Activated naive CD4-positive, alpha-beta T cell treated with anti-CD3 and anti-CD28 coated beads for 36 hours (primary cell): ENCODE data around the gene BORCS5. TPM values are rescaled to one million over a fixed set of nuclear protein-coding genes. Genes with fewer than 3 reads are reported as not detected.
"Not testable (repeated sequence)": the region's sequence is repeated elsewhere in the genome, so short reads cannot be mapped to it uniquely, and the experiment has no call there.

Experiments used
- CTCF ChIA-PET: fragments of 350-600 bp; sonication (Branson Sonifier 250); formaldehyde crosslinking; loops from one replicate; lab custom pipeline; 2021; ENCODE audit warnings: antibody characterized with exemption; lab: Charles Lee
- DNase-seq: peaks from one replicate; pipeline ENCODE4 v3.0.0-alpha.2; 2020
- H3K27ac Mint-ChIP-seq: one replicate; pipeline ENCODE4 v1.8.0; 2021; ENCODE audit warnings: mild to moderate bottlenecking, mixed read lengths
- H3K27me3 Mint-ChIP-seq: one replicate; pipeline ENCODE4 v1.8.0; 2021; ENCODE audit warnings: low read depth, mixed read lengths
- H3K36me3 Mint-ChIP-seq: one replicate; pipeline ENCODE4 v1.8.0; 2021; ENCODE audit warnings: low read depth, mixed read lengths
- H3K4me1 Mint-ChIP-seq: one replicate; pipeline ENCODE4 v1.8.0; 2021; ENCODE audit warnings: low read depth, mixed read lengths
- H3K4me3 Mint-ChIP-seq: one replicate; pipeline ENCODE4 v1.8.0; 2021; ENCODE audit warnings: mild to moderate bottlenecking, moderate library complexity, mixed read lengths
- H3K9me3 Mint-ChIP-seq: one replicate; pipeline ENCODE4 v1.8.0; 2021; ENCODE audit warnings: mixed read lengths
- intact Hi-C: fragments of 100-400 bp; cut with micrococcal nuclease; formaldehyde crosslinking; loops from one replicate; pipeline ENCODE4 v1.15.1; 2023
- total RNA-seq, 2 experiments: library from RNA; stranded (reverse); gene quantifications; one replicate each; pipeline ENCODE4 v1.2.3, GENCODE V29; 2021

Gene BORCS5
- total RNA-seq, 2 experiments from 2014 or later = 31.2 to 35.6 TPM

DNA sequence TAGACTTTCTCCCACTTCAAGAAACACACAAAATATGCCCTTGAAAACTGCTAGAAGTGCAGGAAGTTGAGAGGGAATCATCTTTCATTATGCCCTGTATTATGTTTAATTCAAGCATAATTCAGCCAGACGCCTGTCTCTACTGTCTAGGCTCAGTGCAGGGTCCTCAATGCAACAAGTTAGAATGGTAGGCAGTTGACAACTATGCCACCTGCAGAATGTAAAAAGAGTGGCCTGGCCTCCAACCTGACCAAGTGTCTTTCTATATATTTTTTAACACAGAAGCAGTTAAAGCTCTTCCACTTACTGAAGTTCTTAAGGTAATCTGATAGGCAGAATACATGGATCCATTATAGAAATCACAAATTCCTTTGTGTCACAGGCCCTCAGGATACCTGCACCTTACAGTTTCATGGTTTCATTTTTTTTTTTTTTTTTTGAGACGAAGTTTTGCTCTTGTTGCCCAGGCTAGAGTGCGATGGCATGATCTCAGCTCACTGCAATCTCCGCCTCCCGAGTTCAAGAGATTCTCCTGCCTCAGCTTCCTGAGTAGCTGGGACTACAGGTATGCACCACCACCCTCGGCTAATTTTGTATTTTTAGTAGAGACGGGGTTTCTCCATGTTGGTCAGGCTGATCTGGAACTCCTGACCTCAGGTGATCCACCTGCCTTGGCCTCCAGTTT lies 145.4 kb downstream of the BORCS5 start:
- CTCF ChIA-PET = interaction anchor here (0.7 kb wide), 1 partner anchor 212 kb away, joined by 3 read pairs; no protein-coding TSS in a partner anchor
- H3K4me3 Mint-ChIP-seq, H3K36me3 Mint-ChIP-seq, DNase-seq, intact Hi-C loops, H3K9me3 Mint-ChIP-seq, H3K27me3 Mint-ChIP-seq: not testable (repeated sequence)
- H3K27ac Mint-ChIP-seq = peak overlapping the region; percentile 93
- peaks cover 58% of the 10 kb centered on the region for H3K4me1 Mint-ChIP-seq

DNA sequence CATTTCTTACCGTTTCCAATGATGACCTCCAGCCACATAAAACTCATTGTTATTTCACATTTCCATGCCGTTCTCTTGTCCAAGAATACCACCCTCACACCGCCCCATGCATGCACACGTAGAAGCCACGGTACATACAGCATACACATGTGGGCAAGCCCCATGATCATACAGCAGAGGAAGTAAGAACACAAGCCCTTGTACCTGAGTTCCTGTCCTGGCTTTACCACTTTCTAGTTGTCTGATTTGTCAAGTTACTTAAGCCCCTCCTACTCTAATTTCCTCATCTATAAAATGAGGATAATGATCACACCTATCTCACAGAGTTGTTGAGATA lies 145.9 kb downstream of the BORCS5 start:
- Mint-ChIP-seq H3K36me3 (peaks cover 7% of the 10 kb centered on the region), H3K9me3 (no peaks in the 10 kb centered on the region), H3K27me3 (no peaks in the 10 kb centered on the region), H3K4me1 (peaks cover 60% of the 10 kb centered on the region), H3K27ac (peak overlapping the region; percentile 93), H3K4me3 (no peak overlapping the region)
- DNase-seq = no peak
- intact Hi-C loops = loop anchor here (1.0 kb wide), 2 partner anchors 20 to 126 kb away; no protein-coding TSS in a partner anchor
- CTCF ChIA-PET = interaction anchor here (1.0 to 1.8 kb wide), 3 partner anchors 20 to 126 kb away, joined by 5 read pairs; no protein-coding TSS in a partner anchor

DNA sequence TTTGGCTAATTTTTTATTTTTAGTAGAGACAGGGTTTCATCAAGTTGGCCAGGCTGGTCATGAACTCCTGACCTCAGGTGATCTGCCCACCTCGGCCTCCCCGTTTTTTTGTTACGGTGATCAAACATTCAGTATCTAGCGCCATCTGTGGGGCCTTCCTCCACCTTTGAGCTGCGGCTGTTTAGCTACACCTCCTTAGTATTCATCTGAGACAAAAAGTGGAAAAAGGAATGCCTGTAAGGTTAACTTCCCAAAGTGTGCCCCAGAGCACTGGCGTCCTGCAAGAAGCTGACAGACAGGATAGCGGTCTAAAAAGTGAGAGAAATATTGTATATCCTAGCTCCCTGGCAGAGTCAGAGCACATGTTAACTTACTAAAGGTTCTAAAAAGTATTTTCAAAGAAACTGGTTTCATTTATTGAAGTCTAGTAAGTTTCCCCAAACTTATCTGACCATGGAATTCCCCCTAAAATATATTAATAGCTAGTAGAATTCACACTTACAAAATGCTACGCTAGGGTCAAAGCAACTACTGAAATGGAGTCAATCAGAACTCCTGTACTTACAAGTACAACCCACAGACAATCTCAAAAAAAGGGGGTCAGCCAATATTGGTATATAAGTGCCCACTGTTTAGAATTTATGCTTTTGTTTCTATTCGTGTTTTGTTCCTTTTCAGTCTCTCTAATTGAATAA lies 146.7 kb downstream of the BORCS5 start:
- intact Hi-C loops = loop anchor here (1.0 to 2.0 kb wide), 3 partner anchors 21 to 127 kb away; no protein-coding TSS in a partner anchor
- no peak overlapping the region for H3K4me3 Mint-ChIP-seq
- H3K27ac Mint-ChIP-seq = peak overlapping the region; percentile 93
- peaks cover 7% of the 10 kb centered on the region for H3K36me3 Mint-ChIP-seq
- peaks cover 68% of the 10 kb centered on the region for H3K4me1 Mint-ChIP-seq
- no peaks in the 10 kb centered on the region for H3K27me3 Mint-ChIP-seq
- CTCF ChIA-PET = interaction anchor here (0.7 to 1.8 kb wide), 13 partner anchors 10 to 234 kb away, joined by 3 to 5 read pairs (median 4); partner anchors contain the start of gene DUSP16
- no peaks in the 10 kb centered on the region for H3K9me3 Mint-ChIP-seq
- peak; percentile 41 for DNase-seq

DNA sequence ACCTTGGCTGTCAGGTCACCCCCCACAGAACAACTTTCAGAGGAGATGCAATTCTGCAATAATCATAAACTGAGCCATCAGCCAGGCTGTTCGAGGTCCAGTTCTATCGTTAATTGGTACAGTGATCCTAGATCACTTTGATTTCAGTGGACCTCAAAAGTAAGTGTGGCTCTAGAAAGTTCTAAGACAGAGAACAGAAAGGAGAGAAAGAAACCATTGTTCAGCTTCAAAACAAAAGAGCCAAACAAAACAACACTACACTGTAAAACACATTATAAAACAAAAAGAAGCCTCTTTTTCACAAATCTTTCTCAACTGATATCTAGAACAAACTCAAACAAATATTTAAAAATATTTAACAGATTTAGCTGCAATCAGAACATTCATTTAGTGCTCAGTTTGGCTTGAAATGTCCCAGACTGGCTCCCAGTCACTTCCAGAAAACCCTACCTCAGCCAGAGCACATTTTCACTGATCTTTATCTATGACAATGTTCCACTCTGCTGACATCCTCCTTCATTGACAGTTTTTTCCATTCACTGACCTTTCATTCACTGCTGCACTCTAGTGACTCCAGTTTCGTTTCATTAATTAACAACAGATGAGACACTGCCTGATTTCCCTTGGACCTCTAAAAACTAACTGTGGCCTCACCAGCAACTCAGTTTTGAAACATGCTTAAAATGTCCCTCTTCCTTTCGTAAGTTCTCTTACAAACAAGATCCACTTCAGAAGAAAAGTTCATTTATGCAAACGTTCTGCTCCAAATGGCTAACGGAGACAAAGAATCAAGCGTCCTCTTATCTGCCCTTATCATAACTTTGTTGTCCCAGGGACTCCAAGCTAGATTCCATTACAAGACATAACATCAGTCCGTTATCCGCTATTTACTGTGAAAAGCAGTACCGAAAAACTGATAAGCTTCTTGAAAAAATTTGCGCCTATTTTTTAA lies 148.9 kb downstream of the BORCS5 start:
- peak; percentile 61 for DNase-seq
- Mint-ChIP-seq H3K36me3 (peaks cover 3% of the 10 kb centered on the region), H3K4me1 (peaks cover 80% of the 10 kb centered on the region), H3K27ac (peak overlapping the region; percentile 93), H3K9me3 (no peaks in the 10 kb centered on the region), H3K4me3 (peak overlapping the region; percentile 25), H3K27me3 (no peaks in the 10 kb centered on the region)
- intact Hi-C loops = loop anchor here (1.0 to 2.0 kb wide), 9 partner anchors 31 to 191 kb away; partner anchors contain the start of gene GPR19
- CTCF ChIA-PET = interaction anchor here (0.7 to 1.7 kb wide), 5 partner anchors 29 to 128 kb away, joined by 3 to 7 read pairs (median 4); no protein-coding TSS in a partner anchor

- H3K9me3 Mint-ChIP-seq = no peaks in the 10 kb centered on the region
- no peaks in the 10 kb centered on the region for H3K27me3 Mint-ChIP-seq
- CTCF ChIA-PET = interaction anchor here (0.7 to 1.7 kb wide), 4 partner anchors 30 to 129 kb away, joined by 3 to 7 read pairs (median 4); no protein-coding TSS in a partner anchor
- H3K4me1 Mint-ChIP-seq = peaks cover 74% of the 10 kb centered on the region
- intact Hi-C loops = loop anchor here (1.0 to 2.0 kb wide), 7 partner anchors 32 to 190 kb away; partner anchors contain the start of gene GPR19
- no peak for DNase-seq
- no peak overlapping the region for H3K4me3 Mint-ChIP-seq
- H3K36me3 Mint-ChIP-seq = peaks cover 3% of the 10 kb centered on the region
- H3K27ac Mint-ChIP-seq = peak overlapping the region; percentile 93
These were observed 149.6 kb downstream of the BORCS5 start for GRCh38 chr12:12506496-12506890.

- DNase-seq = no peak
- peak overlapping the region; percentile 93 for H3K27ac Mint-ChIP-seq
- CTCF ChIA-PET = interaction anchor here (0.7 kb wide), 1 partner anchor 30 kb away, joined by 3 read pairs; no protein-coding TSS in a partner anchor
- intact Hi-C loops = loop anchor here (2.0 kb wide), 4 partner anchors 32 to 190 kb away; partner anchors contain the start of gene GPR19
- peaks cover 3% of the 10 kb centered on the region for H3K36me3 Mint-ChIP-seq
- H3K4me1 Mint-ChIP-seq = peaks cover 71% of the 10 kb centered on the region
- no peaks in the 10 kb centered on the region for H3K9me3 Mint-ChIP-seq
- no peaks in the 10 kb centered on the region for H3K27me3 Mint-ChIP-seq
- H3K4me3 Mint-ChIP-seq = no peak overlapping the region
These were observed 150.2 kb downstream of the BORCS5 start for GRCh38 chr12:12507121-12507520.

GRCh38 chr12:12508612-12509011 lies 151.7 kb downstream of the BORCS5 start:
- Mint-ChIP-seq H3K4me3 (no peak overlapping the region), H3K9me3 (no peaks in the 10 kb centered on the region), H3K27ac (no peak overlapping the region), H3K4me1 (peaks cover 56% of the 10 kb centered on the region), H3K27me3 (no peaks in the 10 kb centered on the region), H3K36me3 (no peaks in the 10 kb centered on the region)
- no peak for DNase-seq
- intact Hi-C loops = no loop called here
- CTCF ChIA-PET = interaction anchor here (1.1 kb wide), 1 partner anchor 10 kb away, joined by 3 read pairs; no protein-coding TSS in a partner anchor

GRCh38 chr12:12510141-12510540 lies 153.3 kb downstream of the BORCS5 start:
- Mint-ChIP-seq H3K4me1 (peaks cover 43% of the 10 kb centered on the region), H3K27ac (no peak overlapping the region), H3K27me3 (no peaks in the 10 kb centered on the region), H3K4me3 (no peak overlapping the region), H3K36me3 (peaks cover 6% of the 10 kb centered on the region), H3K9me3 (no peaks in the 10 kb centered on the region)
- no peak for DNase-seq
- CTCF ChIA-PET = interaction anchor here (0.8 to 1.3 kb wide), 2 partner anchors 48 to 122 kb away, joined by 3 to 4 read pairs; no protein-coding TSS in a partner anchor
- intact Hi-C loops = no loop called here

GRCh38 chr12:12510551-12510950 lies 153.7 kb downstream of the BORCS5 start:
- CTCF ChIA-PET = interaction anchor here (1.1 to 1.3 kb wide), 2 partner anchors 48 to 96 kb away, joined by 3 to 4 read pairs; no protein-coding TSS in a partner anchor
- Mint-ChIP-seq H3K4me3 (no peak overlapping the region), H3K27ac (no peak overlapping the region), H3K36me3 (peaks cover 6% of the 10 kb centered on the region), H3K27me3 (no peaks in the 10 kb centered on the region), H3K4me1 (peaks cover 39% of the 10 kb centered on the region), H3K9me3 (no peaks in the 10 kb centered on the region)
- DNase-seq = no peak
- intact Hi-C loops = no loop called here

DNA sequence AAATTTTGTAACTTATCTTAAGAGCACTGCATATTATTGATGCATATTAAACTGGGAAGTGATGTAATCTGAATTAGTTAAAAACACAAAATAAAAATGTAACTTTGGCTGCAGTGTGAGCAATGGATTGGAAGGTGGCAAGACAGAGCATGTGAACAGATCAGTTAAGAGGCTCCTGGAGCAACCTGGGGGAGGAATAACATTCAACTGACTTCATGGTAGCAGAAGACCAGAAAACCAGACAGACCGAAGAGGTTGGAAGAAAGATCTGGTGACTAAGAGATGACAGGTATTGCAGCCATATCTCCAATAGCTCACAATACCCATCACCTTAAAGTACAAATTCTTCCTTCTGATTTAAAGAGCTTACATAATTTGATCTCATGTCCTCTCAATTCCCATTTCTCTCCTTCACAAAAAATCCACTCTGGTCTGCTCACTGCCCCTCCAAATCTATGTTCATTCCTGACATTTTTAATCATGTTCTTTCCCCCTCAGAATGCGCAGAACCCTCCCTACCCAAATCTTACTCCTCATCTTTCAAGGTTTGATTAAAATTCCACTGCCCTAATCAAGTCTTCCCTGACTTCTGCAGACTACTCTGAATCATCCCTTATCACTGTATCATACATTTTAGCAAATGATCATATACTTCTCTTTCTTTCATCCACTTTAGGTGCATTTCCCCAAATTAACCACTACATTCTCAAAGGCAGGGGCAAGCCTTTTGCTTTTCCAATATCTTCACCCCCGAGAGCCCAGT lies 154.3 kb downstream of the BORCS5 start:
- Mint-ChIP-seq H3K27me3 (no peaks in the 10 kb centered on the region), H3K4me1 (peaks cover 34% of the 10 kb centered on the region), H3K9me3 (no peaks in the 10 kb centered on the region), H3K36me3 (peaks cover 6% of the 10 kb centered on the region), H3K27ac (no peak overlapping the region), H3K4me3 (no peak overlapping the region)
- intact Hi-C loops = no loop called here
- CTCF ChIA-PET = interaction anchor here (1.1 to 1.3 kb wide), 2 partner anchors 47 to 96 kb away, joined by 3 to 4 read pairs; no protein-coding TSS in a partner anchor
- DNase-seq = no peak
